SU-DHL-6 (cell line): Measurements from ENCODE around the gene BIRC3.
"Not testable (repeated sequence)": the region's sequence is repeated elsewhere in the genome, so short reads cannot be mapped to it uniquely, and the experiment has no call there.

ENCODE experiments used
- CTCF ChIP-seq: fragments of 200-600 bp; sonication (generic); IDR thresholded peaks from one replicate; pipeline ENCODE4 v1.5.1; 2017; ENCODE audit warnings: antibody characterized with exemption, mild to moderate bottlenecking, low read length, moderate library complexity; ENCODE audit not compliant: insufficient read depth, poor library complexity, severe bottlenecking
- EZH2phosphoT487 ChIP-seq: fragments of 200-600 bp; sonication (generic), shearing (Covaris generic); conservative IDR thresholded peaks from 2 replicates; pipeline ENCODE4 v1.6.1; 2018; ENCODE audit warnings: mild to moderate bottlenecking, antibody characterized with exemption, low read length, moderate library complexity, mixed read lengths

- TF ChIP-seq CTCF, EZH2phosphoT487: not testable (repeated sequence)
These were observed 24.0 kb downstream of the BIRC3 start for GRCh38 chr11:102341311-102341710.
